Measurements from ENCODE around the gene DBT. TPM values are rescaled to one million over a fixed set of nuclear protein-coding genes. Genes with fewer than 3 reads are reported as not detected.

The DBT gene
- total RNA-seq, 1 donor from 2014 or later, result 7.4 TPM

DNA sequence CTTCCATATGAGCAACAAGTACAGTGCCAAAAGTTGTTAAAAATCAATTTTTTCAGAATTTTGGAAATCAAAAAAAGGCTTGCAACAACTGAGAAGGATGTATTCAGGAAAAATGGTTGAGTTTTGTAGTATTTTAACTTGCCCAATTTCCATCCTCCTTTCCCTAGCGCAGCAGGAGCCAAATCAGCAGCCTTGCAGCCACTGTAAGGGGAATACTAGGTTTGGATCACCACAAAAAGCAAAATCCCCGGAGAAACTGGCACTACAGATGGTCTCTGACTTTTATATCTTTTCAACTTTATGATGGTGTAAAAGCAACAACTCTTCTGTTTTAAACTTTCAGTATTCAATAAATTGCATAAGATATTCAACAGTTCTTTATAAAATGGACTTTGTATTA is 17.9 kb downstream of the DBT start:
- no peak for TF ChIP-seq CTCF (IDR thresholded peaks at IDR 0.05; ENCODE audit: insufficient read depth, low read length, poor library complexity, severe bottlenecking)
- Histone ChIP-seq H3K36me3 (ENCODE audit: control insufficient read depth, insufficient read depth, low read length) (no peaks in the 10 kb centered on the region), H3K27me3 (ENCODE audit: control insufficient read depth, insufficient read depth, low read length) (no peaks in the 10 kb centered on the region), H3K4me3 (ENCODE audit: low read depth, low read length) (no peak overlapping the region)
- DNase-seq (ENCODE audit: low read depth), result no peak

DNA sequence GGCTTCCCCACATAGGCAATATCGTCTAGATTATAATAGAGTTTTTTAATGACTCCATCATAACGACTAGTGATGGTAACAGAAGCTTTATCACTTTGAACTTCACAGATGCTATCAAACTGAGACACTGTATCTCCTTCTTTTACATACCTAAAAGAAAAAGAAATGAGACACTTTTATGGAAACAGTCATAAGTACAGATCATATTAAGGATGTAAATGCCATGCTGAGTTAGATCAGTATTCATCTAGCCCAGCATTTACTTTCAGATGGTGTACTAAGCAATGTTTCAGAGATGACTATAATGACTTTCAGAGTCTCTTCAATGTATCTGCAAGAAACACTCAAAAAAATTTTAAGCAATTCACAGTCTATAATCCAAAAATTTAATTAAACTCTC is 18.9 kb downstream of the DBT start:
- H3K27me3 ChIP-seq (ENCODE audit: control insufficient read depth, insufficient read depth, low read length), result no peaks in the 10 kb centered on the region
- TF ChIP-seq CTCF (IDR thresholded peaks at IDR 0.05; ENCODE audit: insufficient read depth, low read length, poor library complexity, severe bottlenecking), result no peak
- H3K36me3 ChIP-seq (ENCODE audit: control insufficient read depth, insufficient read depth, low read length), result no peaks in the 10 kb centered on the region
- H3K4me3 ChIP-seq (ENCODE audit: low read depth, low read length), result no peak overlapping the region
- DNase-seq (ENCODE audit: low read depth), result no peak

GRCh38 chr1:100229681-100230443 is 19.8 kb downstream of the DBT start:
- no peak for DNase-seq (ENCODE audit: low read depth)
- no peaks in the 10 kb centered on the region for H3K36me3 ChIP-seq (ENCODE audit: control insufficient read depth, insufficient read depth, low read length)
- H3K27me3 ChIP-seq (ENCODE audit: control insufficient read depth, insufficient read depth, low read length), result no peaks in the 10 kb centered on the region
- TF ChIP-seq CTCF (IDR thresholded peaks at IDR 0.05; ENCODE audit: insufficient read depth, low read length, poor library complexity, severe bottlenecking), result no peak
- no peak overlapping the region for H3K4me3 ChIP-seq (ENCODE audit: low read depth, low read length)

GRCh38 chr1:100222428-100222827 is 27.2 kb downstream of the DBT start:
- no peak for TF ChIP-seq CTCF (IDR thresholded peaks at IDR 0.05; ENCODE audit: insufficient read depth, low read length, poor library complexity, severe bottlenecking)
- no peaks in the 10 kb centered on the region for H3K27me3 ChIP-seq (ENCODE audit: control insufficient read depth, insufficient read depth, low read length)

GRCh38 chr1:100219883-100220282 is 29.8 kb downstream of the DBT start:
- Histone ChIP-seq H3K36me3 (ENCODE audit: control insufficient read depth, insufficient read depth, low read length) (no peaks in the 10 kb centered on the region), H3K4me3 (ENCODE audit: low read depth, low read length) (no peak overlapping the region), H3K27me3 (ENCODE audit: control insufficient read depth, insufficient read depth, low read length) (no peaks in the 10 kb centered on the region)
- no peak for TF ChIP-seq CTCF (IDR thresholded peaks at IDR 0.05; ENCODE audit: insufficient read depth, low read length, poor library complexity, severe bottlenecking)
- DNase-seq (ENCODE audit: low read depth), result no peak

More at GRCh38 chr1:100222428-100222827, 27.2 kb downstream of the DBT start:
- DNase-seq (ENCODE audit: low read depth), result no peak
- Histone ChIP-seq H3K36me3 (ENCODE audit: control insufficient read depth, insufficient read depth, low read length) (no peaks in the 10 kb centered on the region), H3K4me3 (ENCODE audit: low read depth, low read length) (no peak overlapping the region)

DNA sequence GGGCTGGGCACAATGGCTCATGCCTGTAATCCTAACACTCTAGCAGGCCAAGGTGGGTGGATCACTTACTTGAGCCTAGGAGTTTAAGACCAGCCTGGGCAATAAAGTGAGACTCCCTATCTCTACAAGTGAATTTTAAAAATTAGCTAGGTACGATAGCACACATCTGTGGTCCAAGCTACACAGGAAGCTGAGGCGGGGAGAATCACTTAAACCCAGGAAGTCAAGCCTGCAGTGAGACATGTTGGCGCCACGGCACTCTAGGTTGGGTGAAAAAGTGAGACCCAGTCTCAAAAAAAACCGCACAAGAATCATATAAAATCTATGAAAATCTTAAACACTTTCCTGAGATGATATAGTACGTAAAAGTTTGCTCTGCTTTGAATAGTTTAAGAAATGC is 30.2 kb downstream of the DBT start:
- Histone ChIP-seq H3K27me3 (ENCODE audit: control insufficient read depth, insufficient read depth, low read length) (no peaks in the 10 kb centered on the region), H3K36me3 (ENCODE audit: control insufficient read depth, insufficient read depth, low read length) (no peaks in the 10 kb centered on the region), H3K4me3 (ENCODE audit: low read depth, low read length) (no peak overlapping the region)
- no peak for TF ChIP-seq CTCF (IDR thresholded peaks at IDR 0.05; ENCODE audit: insufficient read depth, low read length, poor library complexity, severe bottlenecking)
- no peak for DNase-seq (ENCODE audit: low read depth)
